ENCODE data around the gene CTSS. TPM values are rescaled to one million over a fixed set of nuclear protein-coding genes. Genes with fewer than 3 reads are reported as not detected.

CTSS gene
- 10 to 100 TPM; 36.7 to 38.4 TPM for total RNA-seq

GRCh38 chr1:150765296-150765976, at the start of gene CTSS:
TSS of gene CTSS (minus strand) at chr1:150765778. CDS start at chr1:150764763, 1,015 bp downstream.
- ChIA-PET CTCF (interaction anchor here (1.0 to 2.6 kb wide), 6 partner anchors 9 to 216 kb away, joined by 3 to 10 read pairs (median 4); partner anchors contain the start of gene ANXA9), POLR2A (no interaction called here)
- intact Hi-C loops (cut with micrococcal nuclease), result loop anchor here (10.0 kb wide), 1 partner anchor 49 kb away; no protein-coding TSS in a partner anchor
- no peaks in the 10 kb centered on the region for H3K27me3 Mint-ChIP-seq
- no peaks in the 10 kb centered on the region for H3K9me3 Mint-ChIP-seq
- peaks cover 34% of the 10 kb centered on the region for H3K4me1 Mint-ChIP-seq (ENCODE audit: low read depth)
- peak within 1 kb of the TSS; percentile 90 for H3K4me3 Mint-ChIP-seq
- peaks cover 19% of the 10 kb centered on the region for H3K36me3 Mint-ChIP-seq (ENCODE audit: low read depth)
- DNase-seq, result no peak
- TF ChIP-seq, protein P1, sequence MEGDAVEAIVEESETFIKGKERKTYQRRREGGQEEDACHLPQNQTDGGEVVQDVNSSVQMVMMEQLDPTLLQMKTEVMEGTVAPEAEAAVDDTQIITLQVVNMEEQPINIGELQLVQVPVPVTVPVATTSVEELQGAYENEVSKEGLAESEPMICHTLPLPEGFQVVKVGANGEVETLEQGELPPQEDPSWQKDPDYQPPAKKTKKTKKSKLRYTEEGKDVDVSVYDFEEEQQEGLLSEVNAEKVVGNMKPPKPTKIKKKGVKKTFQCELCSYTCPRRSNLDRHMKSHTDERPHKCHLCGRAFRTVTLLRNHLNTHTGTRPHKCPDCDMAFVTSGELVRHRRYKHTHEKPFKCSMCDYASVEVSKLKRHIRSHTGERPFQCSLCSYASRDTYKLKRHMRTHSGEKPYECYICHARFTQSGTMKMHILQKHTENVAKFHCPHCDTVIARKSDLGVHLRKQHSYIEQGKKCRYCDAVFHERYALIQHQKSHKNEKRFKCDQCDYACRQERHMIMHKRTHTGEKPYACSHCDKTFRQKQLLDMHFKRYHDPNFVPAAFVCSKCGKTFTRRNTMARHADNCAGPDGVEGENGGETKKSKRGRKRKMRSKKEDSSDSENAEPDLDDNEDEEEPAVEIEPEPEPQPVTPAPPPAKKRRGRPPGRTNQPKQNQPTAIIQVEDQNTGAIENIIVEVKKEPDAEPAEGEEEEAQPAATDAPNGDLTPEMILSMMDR (IDR thresholded peaks at IDR 0.05), result no peak
- ATAC-seq, result peak; percentile 91
- peak within 1 kb of the TSS; percentile 95 for H3K27ac Mint-ChIP-seq

DNA sequence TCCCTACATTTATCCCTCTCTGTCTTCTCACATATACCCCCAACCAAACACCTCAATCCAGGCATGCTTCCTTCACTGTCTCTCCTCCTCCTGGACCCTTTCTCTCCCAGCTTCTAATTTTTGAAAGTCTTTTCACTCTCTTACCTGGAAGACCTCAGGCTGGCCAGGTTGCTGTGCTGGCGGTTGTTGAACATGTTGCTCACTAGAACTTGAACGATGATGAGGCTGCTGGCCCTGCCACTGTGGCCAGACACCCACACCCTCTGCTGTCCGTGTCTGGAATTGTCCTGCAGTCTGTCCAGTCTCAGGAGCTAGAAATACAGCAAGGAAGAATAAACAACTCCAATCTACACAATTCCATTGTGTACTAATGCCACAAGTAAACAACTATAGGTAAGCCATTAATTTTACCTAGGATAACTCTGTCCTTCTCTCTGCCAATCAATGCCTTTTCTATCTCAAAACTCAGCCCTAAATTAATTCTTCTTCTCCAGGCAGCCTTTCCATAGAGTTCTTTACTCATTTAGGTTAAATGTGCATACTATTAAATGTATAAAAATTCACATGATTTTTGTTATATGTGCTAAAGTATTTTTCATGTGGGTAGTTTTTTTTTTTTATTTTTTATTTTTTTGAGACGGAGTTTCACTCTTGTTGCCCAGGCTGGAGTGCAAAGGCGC, 47.6 kb upstream of the CTSS start:
- TF ChIP-seq, protein P1 (IDR thresholded peaks at IDR 0.05), result no peak
- DNase-seq (peak; percentile 26), ATAC-seq (peak; percentile 53)
- ChIA-PET POLR2A (interaction anchor here (0.6 kb wide), 1 partner anchor 309 kb away, joined by 4 read pairs; no protein-coding TSS in a partner anchor), CTCF (interaction anchor here (0.7 to 1.2 kb wide), 4 partner anchors 89 to 348 kb away, joined by 3 read pairs; partner anchors contain the start of gene MCL1)
- Mint-ChIP-seq H3K36me3 (ENCODE audit: low read depth) (peaks cover 18% of the 10 kb centered on the region), H3K4me3 (no peak overlapping the region), H3K27me3 (no peaks in the 10 kb centered on the region), H3K4me1 (ENCODE audit: low read depth) (peaks cover under 1% of the 10 kb centered on the region), H3K9me3 (no peaks in the 10 kb centered on the region), H3K27ac (no peak overlapping the region)
- intact Hi-C loops (cut with micrococcal nuclease), result loop anchor here (10.0 kb wide), 1 partner anchor 48 kb away; the partner anchor contains the start of gene CTSS

DNA sequence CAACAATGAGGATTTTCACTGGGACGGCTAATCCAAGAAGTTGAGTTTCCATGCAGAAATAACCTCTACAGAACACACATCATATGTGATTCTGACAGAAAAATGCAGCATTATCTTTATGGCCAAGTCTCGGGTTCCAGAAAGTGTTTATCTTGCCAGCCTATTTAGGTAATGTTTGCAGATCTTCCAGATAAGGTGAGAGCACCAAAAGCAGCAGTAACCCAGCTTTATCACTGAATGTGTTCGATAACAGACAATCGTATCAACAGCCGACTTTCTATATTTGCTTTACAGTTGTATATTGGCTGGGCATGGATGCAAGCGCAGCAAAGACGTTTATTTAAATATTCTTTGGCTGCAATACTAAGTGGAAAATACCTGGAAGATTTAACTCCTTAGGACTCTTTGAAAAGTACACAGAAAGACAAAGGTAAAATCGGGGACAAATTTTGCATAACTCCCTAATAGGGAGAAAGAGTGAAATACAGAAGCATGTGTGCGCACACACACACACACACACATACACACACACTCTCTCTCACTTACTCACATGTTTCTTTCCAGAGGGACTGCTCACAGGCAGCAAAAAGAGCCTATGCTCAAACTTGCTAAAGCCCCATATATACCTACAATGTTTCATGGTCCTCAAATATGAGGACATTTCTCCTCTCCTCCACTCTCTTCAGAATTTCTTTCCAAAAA, 45.5 kb upstream of the CTSS start:
- Mint-ChIP-seq H3K4me3 (no peak overlapping the region), H3K27ac (no peak overlapping the region), H3K9me3 (no peaks in the 10 kb centered on the region), H3K36me3 (ENCODE audit: low read depth) (peaks cover 6% of the 10 kb centered on the region), H3K27me3 (no peaks in the 10 kb centered on the region), H3K4me1 (ENCODE audit: low read depth) (peaks cover 14% of the 10 kb centered on the region)
- TF ChIP-seq, protein P1 (IDR thresholded peaks at IDR 0.05), result no peak
- intact Hi-C loops (cut with micrococcal nuclease), result loop anchor here (10.0 kb wide), 1 partner anchor 46 kb away; the partner anchor contains the start of gene CTSS
- no peak for ATAC-seq
- ChIA-PET POLR2A (no interaction called here), CTCF (no interaction called here)
- DNase-seq, result no peak

DNA sequence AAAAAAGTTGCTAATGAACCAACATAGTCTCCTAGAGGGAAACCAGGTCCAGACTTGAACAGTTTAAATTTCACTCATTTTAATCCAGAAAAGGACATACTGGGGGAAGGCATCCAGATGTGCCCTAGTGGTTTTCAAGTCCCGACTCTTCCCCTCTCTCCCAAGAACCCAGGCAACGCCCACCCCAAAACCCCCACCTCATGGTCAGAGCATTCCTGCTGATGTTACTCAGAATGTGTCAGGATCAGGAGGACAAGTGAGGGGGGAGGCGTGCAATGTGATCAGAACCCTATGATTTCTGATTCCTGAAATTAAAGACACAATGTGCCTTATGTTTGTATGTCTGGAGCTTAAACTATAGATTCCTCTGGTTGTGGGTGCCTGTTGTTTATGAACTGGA, 44.1 kb upstream of the CTSS start:
- Mint-ChIP-seq H3K36me3 (ENCODE audit: low read depth) (peaks cover 6% of the 10 kb centered on the region), H3K9me3 (no peaks in the 10 kb centered on the region), H3K27ac (no peak overlapping the region), H3K27me3 (no peaks in the 10 kb centered on the region), H3K4me1 (ENCODE audit: low read depth) (peaks cover 14% of the 10 kb centered on the region), H3K4me3 (no peak overlapping the region)
- DNase-seq, result no peak
- POLR2A ChIA-PET, result interaction anchor here (0.6 kb wide), 1 partner anchor 39 kb away, joined by 3 read pairs; no protein-coding TSS in a partner anchor
- TF ChIP-seq, protein P1 (IDR thresholded peaks at IDR 0.05), result no peak
- ATAC-seq, result no peak
- intact Hi-C loops (cut with micrococcal nuclease), result loop anchor here (10.0 kb wide), 1 partner anchor 45 kb away; the partner anchor contains the start of gene CTSS
- CTCF ChIA-PET, result interaction anchor here (2.1 kb wide), 1 partner anchor 249 kb away, joined by 5 read pairs; no protein-coding TSS in a partner anchor

Data from activated CD8-positive, alpha-beta T cell treated with anti-CD3 and anti-CD28 coated beads for 36 hours (primary cell).